HL-60 (cell line): ENCODE data around the gene FOXJ3.

ENCODE experiments used
- DNase-seq, 2 experiments: peaks; one replicate each; pipeline ENCODE4 v3.0.0-alpha.2; 2010 to 2020; ENCODE audit warnings: low read depth in 1 of 2, low spot score in 1 of 2
- H3K27ac ChIP-seq: fragments of 250-450 bp; sonication (Bioruptor Pico); replicated peaks from 2 replicates; pipeline ENCODE4 v1.5.1; 2020; ENCODE audit warnings: mild to moderate bottlenecking, moderate library complexity
- H3K27me3 ChIP-seq: fragments of 250-450 bp; sonication (Bioruptor Pico); 2 replicates; pipeline ENCODE4 v1.5.1; 2021; ENCODE audit warnings: mild to moderate bottlenecking, moderate library complexity; ENCODE audit not compliant: insufficient read depth, poor library complexity, severe bottlenecking
- H3K4me3 ChIP-seq: replicated peaks from 2 replicates; pipeline ENCODE4 v1.5.1; 2011; ENCODE audit warnings: mild to moderate bottlenecking, control low read depth, low read length; ENCODE audit not compliant: insufficient read depth
- CTCF ChIP-seq: IDR thresholded peaks from one replicate; pipeline ENCODE4 v1.5.1; 2011; ENCODE audit warnings: low read length, control low read depth, inconsistent platforms; ENCODE audit not compliant: insufficient read depth
- GABPA ChIP-seq: IDR thresholded peaks from 2 replicates; pipeline ENCODE4 v1.6.1; 2012; ENCODE audit warnings: low read depth
- POLR2AphosphoS5 ChIP-seq: IDR thresholded peaks from 2 replicates; pipeline ENCODE4 v1.6.1; 2012; ENCODE audit warnings: low read depth
- SPI1 ChIP-seq: IDR thresholded peaks from 2 replicates; pipeline ENCODE4 v1.6.1; 2012; ENCODE audit warnings: low read depth, mild to moderate bottlenecking, borderline replicate concordance
- TF ChIP-seq, protein P1 (sequence below): IDR thresholded peaks from 2 replicates; pipeline ENCODE4 v1.6.1; 2012; ENCODE audit warnings: low read depth; ENCODE audit not compliant: insufficient replicate concordance

Gene FOXJ3

GRCh38 chr1:42140191-42140590 lies 194.8 kb downstream of the FOXJ3 start:
- TF ChIP-seq CTCF: no peak
- TF ChIP-seq GABPA: no peak
- TF ChIP-seq POLR2AphosphoS5: no peak
- TF ChIP-seq, protein P1, sequence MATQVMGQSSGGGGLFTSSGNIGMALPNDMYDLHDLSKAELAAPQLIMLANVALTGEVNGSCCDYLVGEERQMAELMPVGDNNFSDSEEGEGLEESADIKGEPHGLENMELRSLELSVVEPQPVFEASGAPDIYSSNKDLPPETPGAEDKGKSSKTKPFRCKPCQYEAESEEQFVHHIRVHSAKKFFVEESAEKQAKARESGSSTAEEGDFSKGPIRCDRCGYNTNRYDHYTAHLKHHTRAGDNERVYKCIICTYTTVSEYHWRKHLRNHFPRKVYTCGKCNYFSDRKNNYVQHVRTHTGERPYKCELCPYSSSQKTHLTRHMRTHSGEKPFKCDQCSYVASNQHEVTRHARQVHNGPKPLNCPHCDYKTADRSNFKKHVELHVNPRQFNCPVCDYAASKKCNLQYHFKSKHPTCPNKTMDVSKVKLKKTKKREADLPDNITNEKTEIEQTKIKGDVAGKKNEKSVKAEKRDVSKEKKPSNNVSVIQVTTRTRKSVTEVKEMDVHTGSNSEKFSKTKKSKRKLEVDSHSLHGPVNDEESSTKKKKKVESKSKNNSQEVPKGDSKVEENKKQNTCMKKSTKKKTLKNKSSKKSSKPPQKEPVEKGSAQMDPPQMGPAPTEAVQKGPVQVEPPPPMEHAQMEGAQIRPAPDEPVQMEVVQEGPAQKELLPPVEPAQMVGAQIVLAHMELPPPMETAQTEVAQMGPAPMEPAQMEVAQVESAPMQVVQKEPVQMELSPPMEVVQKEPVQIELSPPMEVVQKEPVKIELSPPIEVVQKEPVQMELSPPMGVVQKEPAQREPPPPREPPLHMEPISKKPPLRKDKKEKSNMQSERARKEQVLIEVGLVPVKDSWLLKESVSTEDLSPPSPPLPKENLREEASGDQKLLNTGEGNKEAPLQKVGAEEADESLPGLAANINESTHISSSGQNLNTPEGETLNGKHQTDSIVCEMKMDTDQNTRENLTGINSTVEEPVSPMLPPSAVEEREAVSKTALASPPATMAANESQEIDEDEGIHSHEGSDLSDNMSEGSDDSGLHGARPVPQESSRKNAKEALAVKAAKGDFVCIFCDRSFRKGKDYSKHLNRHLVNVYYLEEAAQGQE: no peak
- no peak for TF ChIP-seq SPI1
- DNase-seq: no peak
- no peak overlapping the region for H3K4me3 ChIP-seq
- no peaks in the 10 kb centered on the region for H3K27me3 ChIP-seq
- H3K27ac ChIP-seq: no peak overlapping the region

DNA sequence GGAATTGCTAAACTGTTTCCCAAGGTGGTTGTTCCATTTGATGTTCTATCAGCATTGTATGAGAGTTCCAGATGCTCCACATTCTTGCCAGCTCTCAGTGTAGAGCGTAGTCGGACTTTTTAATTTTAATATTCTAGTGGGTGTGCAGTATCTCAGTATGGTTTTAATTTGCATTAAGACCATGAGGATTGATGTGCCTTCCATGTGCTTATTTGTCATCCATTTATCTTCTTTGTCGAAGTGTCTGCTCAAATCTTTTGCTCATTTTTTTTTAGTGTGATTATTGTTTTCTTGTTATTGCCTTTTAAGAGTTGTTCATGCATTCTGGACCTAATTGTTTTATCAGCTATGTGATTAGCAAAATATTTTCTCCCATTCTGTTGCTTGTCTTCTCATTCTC lies 195.6 kb downstream of the FOXJ3 start:
- no peak overlapping the region for H3K27ac ChIP-seq
- no peaks in the 10 kb centered on the region for H3K27me3 ChIP-seq
- no peak for DNase-seq
- H3K4me3 ChIP-seq: no peak overlapping the region
- no peak for TF ChIP-seq POLR2AphosphoS5
- no peak for TF ChIP-seq GABPA
- no peak for TF ChIP-seq CTCF
- TF ChIP-seq SPI1: no peak
- TF ChIP-seq, protein P1: no peak

DNA sequence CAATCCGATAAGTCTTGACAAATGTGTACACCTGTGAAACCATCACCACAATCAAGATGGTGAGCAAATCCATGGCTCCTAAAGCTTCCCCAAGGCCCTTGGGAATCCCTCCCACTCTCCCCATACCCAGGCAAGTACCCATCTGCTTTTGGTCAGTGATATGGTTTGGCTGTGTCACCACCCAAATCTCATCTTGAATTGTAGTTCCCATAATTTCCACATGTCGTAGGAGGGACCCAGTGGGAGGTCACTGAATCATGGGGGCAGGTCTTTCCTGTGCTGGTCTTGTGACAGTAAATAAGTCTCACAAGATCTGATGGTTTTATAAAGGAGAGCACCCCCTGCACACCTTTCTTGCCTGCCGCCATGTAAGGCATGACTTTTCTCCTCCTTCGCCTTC lies 196.4 kb downstream of the FOXJ3 start:
- H3K27me3 ChIP-seq: no peaks in the 10 kb centered on the region
- no peak for TF ChIP-seq SPI1
- no peak for TF ChIP-seq GABPA
- TF ChIP-seq POLR2AphosphoS5: no peak
- no peak for TF ChIP-seq CTCF
- TF ChIP-seq, protein P1: no peak
- DNase-seq: no peak
- no peak overlapping the region for H3K4me3 ChIP-seq
- no peak overlapping the region for H3K27ac ChIP-seq
